D721Med (cell line): Measurements from ENCODE around the gene USP3.

Source experiments
- DNase-seq: peaks from one replicate; pipeline ENCODE4 v3.0.0; 2011; ENCODE audit warnings: low spot score; ENCODE audit not compliant: insufficient read length
- FAIRE-seq: peaks from 2 replicates; lab custom pipeline; 2011; peaks lifted over from hg19 to GRCh38; lab: Jason Lieb, UNC
- CTCF ChIP-seq: IDR thresholded peaks from 2 replicates; pipeline ENCODE4 v1.5.1; 2012; ENCODE audit warnings: mild to moderate bottlenecking, control low read depth; ENCODE audit not compliant: insufficient read depth; ENCODE audit errors: missing control alignments

Gene USP3

GRCh38 chr15:63576441-63576840, 72.0 kb downstream of the USP3 start:
- no peak for TF ChIP-seq CTCF
- FAIRE-seq: no peak
- DNase-seq: no peak

DNA sequence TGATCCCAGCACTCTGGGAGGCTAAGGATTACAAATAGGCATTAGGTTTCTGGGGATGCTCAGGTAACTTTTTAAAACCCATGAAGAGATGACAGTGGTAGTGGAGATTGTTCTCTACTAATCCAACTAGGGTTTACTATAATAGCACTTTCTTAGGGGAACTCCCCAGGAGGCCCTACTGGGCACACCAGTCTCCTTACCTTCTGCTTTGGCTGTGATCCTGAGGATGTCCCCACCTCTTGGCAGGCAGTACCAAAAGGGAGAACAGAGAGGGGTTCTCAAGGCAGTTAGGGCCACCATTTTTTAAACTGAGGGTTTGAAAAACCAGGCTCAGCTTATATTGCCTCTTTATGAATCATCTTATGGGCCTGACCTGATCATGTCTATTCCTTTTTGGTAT, 77.8 kb downstream of the USP3 start:
- no peak for FAIRE-seq
- no peak for TF ChIP-seq CTCF
- DNase-seq: no peak

DNA sequence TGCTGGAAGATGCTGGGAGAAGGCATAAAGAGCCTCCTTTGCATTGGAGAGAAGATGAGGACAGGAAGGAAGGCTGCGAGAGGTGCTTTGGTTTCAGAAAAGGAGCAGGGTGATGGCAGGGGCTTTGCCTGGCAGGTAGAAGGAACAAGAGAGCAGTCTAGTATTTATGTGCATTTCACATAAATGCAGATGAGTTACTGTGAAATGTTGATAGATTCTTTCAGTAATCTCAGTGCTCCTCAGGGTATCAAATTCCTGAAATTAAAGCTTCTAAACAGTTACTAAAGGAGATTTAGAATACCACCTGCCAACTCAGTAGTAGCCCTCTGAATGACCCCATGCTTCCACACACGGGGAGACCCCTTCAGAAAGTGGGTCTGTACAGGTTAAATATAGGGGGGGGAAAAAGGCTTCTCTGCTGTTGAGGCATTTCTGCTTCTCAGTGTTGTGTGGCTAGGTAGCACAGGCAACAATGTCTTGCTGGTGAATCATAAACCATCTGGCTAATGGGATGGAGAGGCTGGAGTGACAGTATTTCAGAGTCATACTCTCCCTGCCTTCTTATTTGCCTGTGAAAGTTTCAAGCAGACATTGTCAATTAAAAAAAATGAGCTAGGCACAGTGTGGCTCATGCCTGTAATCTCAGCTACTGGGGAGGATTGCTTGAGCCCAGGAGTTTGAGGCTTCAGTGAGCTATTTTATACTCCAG, 78.5 kb downstream of the USP3 start:
- TF ChIP-seq CTCF: no peak
- DNase-seq: no peak
- no peak for FAIRE-seq

GRCh38 chr15:63586790-63587189, 82.4 kb downstream of the USP3 start:
- DNase-seq (no peak), FAIRE-seq (no peak)
- no peak for TF ChIP-seq CTCF

DNA sequence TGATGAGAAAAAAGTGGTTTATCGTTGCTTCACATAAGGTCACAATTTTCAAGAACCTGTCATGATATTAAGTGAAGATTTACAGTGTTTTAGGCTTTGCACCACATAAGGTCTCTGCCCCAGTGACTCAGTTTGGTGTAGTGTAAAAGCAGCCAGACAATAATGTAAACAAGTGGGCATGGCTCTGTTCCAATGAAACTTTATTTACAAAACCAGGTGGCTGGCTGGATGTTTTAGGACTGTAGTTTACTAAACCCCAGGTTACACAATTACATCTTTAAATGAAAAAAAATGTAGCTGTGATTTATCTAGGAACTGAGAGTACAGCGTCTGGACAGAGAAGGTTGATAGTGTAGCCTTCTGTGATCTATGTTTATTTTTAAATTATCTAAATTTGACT, 83.1 kb downstream of the USP3 start:
- no peak for DNase-seq

DNA sequence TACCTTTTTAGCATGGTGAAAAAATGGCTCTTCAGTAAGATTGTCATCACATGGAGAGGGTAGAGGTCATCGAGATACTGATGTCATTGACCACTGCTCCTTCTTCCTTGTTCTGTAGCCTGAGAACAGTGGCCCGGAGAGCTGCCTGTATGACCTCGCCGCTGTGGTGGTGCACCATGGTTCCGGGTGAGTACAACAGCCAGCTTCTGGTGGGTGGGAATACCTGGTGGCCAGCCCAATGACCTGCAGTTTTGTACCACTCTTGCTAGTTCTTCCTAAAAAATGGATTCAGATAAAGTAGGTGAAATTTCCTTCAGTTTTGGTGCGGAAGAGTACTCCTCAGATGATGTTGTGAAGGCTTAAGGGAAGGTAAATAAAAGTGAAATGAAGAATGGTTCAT, 84.4 kb downstream of the USP3 start:
- FAIRE-seq: no peak
- no peak for DNase-seq

More for the DNA sequence above, 83.1 kb downstream of the USP3 start:
- FAIRE-seq: no peak
- TF ChIP-seq CTCF: no peak

More for the DNA sequence above, 84.4 kb downstream of the USP3 start:
- no peak for TF ChIP-seq CTCF
